ENCODE data around the gene ABHD1.
A peak's percentile ranks its signal among the peaks of the same experiment; 100 is the strongest.
"Not testable (repeated sequence)": the region's sequence is repeated elsewhere in the genome, so short reads cannot be mapped to it uniquely, and the experiment has no call there.

Gene ABHD1

DNA sequence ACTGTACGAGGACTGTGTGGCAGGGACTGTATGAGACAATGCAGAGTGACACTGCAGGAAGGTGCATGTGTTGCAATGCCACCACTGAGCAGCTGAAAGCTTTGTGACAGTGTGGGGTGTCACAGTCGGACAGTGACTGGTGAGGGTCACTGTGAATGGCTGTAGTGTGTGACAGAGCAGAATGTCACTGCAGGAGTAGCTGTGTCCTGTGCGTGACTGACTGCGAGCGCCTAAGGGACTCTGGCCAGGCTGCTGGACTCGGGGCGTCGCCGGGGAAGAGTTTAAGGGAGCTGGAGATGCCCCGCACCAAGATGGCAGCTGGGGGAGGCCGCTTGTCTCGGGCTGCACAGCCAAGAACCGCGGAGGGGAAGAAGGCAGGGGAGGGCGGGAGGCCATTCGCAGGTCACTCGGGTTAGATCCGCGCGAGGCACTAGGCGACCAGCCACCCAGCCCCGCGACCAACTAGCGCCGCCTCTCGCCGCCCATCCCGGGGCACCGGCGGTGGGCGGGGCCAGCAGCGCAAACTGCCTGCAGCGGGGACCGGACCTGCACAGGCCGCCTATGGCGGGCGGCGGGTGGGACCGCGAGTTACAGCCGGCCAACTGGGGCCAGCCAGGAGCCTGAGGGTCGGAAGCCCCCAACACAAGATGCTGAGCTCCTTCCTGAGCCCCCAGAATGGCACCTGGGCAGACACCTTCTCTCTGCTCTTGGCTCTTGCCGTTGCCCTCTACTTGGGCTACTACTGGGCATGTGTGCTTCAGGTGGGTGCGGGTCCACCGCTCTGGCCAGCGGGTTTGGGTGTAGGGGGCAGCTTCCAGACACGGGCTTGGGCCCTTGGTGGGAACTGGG, at the start of gene ABHD1:
Gene ABHD1 (plus strand): TSS at position 514 of the 849 bp plus-strand sequence. CDS start 134 bp downstream, at position 648.
- no peak for DNase-seq

DNA sequence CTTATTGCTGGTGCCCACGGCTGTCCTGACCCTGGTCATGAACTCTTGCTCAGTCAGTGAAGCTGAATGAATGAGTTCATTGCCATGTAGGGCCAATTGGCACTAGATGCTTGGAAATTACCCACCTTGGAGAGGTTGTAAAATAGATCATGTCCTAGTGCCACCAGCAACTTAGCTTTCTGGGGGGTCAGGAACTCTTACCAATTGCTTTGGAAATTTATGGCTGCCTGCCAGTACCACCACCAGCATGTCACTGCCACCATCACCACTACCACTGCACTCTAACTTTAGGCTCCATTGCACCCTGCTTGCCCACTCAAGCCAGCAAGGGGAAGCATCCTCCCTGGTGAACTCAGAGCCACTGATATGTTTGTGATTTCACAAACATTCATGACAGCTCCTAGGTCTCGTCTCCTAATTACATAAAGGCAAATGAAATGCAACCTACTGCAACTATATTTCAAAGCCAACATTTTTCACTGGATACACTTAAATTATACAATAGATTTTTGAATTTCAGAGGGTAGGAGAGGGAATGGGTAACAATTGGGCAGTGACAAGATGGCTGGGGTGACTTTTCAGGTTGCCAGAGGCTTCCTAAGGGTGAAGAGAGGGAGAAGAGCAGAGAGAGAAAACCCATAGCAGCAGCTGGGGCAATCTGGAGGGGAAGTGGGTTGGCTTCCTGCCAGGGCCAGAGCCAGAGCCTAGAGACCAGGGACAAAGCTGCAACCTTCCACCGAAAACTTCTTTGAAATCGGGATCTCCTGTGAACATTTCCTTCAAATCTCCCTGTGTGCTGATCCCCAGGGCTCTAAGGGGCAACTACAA, 48.7 kb upstream of the ABHD1 start:
- peak; percentile 11 for DNase-seq

DNA sequence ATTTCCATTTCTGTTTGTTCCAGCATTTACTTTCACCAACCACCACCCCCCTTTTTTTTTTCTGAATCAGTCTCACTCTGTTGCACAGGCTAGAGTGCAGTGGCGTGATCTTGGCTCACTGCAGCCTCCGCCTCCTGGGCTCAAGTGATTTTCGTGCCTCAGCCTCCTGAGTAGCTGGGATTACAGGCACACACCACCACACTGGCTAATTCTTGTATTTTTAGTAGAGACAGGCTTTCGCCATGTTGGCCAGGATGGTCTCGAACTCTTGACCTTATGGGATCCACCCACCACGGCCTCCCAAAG, 48.1 kb upstream of the ABHD1 start:
- DNase-seq, result not testable (repeated sequence)

DNA sequence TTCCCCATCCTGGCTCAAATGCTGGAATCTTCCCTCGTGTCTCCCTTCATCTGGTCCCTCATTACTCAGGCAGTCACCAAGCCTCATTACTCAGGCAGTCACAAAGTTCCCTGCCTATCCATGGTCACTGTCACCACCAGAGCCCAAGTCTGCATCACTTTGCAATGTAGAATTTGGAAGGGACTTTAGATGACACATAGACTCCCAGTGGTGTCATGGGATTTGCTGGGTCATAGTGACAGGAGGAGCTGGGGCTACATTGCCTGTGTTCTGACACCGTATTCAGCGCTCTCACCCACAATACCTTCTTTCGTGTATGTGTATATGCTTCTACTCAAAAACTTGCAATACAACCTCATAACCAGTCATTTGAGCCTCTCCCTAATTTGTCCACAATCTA, 47.3 kb upstream of the ABHD1 start:
- no peak for DNase-seq

DNA sequence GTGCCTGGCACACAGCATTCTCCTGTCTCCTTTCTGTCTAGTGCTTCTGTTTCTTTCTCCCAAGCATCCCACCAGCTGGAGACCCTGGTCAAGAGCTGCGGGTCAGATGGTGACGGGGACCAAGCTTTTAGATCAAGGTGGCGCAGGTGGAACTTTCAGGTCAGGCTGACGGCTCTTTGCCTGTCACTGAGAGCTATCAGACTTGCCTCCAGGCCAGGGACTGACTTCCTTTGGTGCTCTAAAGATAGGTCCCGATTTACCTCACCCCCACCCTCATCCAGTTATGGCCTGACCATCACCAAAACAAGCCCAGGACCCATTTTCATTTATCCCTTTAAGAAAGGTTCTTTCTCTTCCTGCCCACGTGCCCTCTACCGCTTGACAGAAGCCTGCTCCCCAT, 46.4 kb upstream of the ABHD1 start:
- DNase-seq, result no peak

DNA sequence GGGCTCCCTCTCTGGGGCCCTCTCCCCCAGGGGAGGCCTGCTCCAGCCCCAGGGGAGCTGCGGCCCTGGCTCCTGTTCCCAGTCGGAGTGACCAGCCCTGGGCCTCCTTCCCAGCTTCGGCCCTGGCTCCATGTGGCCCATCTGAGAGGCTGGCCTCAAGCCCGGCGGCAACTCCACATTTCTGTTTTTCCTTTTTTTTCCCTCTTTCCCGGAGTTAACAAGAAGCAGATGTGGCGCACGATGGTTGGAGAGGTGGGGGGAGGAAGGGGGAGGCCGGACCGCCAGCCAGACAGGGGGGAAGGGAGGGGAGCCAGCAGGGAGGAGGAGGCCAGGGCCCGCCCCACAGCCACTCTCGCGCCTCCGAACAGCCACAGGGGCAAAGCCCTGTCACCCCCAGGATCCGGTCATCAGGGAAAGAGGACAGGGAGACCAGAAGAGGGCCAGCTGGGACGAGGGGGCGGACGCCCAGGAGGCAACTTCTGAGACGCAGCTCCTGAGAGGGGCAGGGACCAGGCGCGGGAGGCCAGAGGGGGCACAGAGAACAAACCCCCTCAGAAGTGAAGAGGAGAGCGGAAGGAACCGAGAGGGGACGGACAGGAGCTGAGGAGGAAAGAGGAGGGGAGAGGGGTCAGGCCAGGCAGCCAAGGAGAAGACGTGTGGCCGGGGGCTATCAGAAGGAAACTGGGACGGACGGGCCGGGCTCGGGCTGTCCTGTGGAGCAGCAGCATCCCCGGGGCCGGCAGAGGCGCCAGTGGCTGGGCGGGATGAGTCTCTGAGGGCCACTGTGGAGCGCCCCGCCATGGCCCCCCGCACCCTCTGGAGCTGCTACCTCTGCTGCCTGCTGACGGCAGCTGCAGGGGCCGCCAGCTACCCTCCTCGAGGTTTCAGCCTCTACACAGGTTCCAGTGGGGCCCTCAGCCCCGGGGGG, 45.1 kb upstream of the ABHD1 start, which contains the start of gene EMILIN1:
Gene EMILIN1 (plus strand): TSS at position 349 of the 928 bp plus-strand sequence. CDS start 451 bp downstream, at position 800.
- no peak for DNase-seq

DNA sequence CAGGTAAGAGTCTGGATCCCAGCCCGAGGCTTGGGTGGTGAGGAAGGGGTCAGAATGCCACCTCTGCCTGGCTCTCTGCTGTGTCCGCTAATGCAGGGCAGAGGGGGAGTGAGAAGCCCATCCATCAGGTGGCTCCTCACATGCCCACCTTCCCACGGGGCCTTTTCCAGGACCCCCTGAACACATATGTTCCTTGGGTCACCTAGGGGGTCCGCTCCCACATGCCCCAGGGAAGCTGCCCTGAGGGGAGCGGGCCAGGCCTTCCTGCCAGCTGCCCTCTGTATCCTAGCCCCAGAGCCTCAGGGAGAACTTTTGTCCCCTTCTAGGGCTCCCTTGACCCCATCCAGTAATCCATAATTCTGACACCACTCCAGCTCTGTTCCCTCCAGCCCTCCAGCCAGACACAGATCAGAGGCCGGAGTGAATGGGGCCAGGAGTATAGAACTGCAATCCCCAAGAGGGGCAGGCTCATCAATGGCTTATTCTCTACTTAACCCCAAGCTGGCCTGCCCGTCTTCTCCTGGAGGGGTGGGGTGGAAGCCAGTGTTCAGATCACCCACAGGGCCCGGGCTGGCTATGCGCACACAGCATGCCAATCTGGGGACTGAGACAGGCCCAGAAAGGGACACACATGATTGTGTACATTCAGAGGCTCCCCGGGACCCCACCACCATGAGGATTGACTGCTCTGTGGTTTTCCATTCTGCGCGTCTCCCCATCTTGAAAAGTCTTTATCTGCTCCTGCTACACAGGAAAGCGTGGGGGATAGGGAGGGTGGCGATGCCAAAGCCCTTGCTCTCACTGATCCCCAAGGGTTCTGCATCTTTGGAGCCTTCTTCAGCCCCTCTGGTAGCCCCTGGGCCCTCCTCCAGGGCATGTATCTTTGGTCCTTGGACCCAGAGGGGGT, 44.1 kb upstream of the ABHD1 start:
- no peak for DNase-seq

DNA sequence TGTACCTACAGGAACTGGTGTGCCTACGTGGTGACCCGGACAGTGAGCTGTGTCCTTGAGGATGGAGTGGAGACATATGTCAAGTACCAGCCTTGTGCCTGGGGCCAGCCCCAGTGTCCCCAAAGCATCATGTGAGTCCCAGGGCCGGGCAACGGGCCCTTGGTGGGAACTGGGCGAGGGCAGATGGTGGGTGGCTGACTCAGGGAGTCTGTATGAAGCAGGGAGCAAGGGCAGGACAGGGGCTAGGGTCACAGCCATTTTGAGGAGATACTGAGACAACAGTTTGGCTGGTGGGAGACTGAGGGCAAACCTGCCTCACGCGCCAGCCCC, 43.5 kb upstream of the ABHD1 start:
- no peak for DNase-seq

DNA sequence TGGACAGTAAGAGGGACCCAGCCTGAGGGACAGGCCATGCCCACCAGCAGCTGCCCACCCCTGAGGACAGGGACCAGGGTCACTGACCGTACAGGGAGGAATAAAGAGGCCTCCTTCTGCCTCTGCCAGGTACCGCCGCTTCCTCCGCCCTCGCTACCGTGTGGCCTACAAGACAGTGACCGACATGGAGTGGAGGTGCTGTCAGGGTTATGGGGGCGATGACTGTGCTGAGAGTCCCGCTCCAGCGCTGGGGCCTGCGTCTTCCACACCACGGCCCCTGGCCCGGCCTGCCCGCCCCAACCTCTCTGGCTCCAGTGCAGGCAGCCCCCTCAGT, 43.0 kb upstream of the ABHD1 start:
- no peak for DNase-seq

DNA sequence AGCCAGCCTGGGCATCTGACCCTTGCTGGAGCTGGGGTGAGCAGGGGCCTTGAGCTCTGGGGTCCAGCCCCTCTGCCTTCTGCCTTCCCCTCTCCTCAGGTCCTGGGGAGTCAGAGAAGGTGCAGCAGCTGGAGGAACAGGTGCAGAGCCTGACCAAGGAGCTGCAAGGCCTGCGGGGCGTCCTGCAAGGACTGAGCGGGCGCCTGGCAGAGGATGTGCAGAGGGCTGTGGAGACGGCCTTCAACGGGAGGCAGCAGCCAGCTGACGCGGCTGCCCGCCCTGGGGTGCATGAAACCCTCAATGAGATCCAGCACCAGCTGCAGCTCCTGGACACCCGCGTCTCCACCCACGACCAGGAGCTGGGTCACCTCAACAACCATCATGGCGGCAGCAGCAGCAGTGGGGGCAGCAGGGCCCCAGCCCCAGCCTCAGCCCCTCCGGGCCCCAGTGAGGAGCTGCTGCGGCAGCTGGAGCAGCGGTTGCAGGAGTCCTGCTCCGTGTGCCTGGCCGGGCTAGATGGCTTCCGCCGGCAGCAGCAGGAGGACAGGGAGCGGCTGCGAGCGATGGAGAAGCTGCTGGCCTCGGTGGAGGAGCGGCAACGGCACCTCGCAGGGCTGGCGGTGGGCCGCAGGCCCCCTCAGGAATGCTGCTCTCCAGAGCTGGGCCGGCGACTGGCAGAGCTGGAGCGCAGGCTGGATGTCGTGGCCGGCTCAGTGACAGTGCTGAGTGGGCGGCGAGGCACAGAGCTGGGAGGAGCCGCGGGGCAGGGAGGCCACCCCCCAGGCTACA, 41.4 kb upstream of the ABHD1 start:
- DNase-seq, result no peak

DNA sequence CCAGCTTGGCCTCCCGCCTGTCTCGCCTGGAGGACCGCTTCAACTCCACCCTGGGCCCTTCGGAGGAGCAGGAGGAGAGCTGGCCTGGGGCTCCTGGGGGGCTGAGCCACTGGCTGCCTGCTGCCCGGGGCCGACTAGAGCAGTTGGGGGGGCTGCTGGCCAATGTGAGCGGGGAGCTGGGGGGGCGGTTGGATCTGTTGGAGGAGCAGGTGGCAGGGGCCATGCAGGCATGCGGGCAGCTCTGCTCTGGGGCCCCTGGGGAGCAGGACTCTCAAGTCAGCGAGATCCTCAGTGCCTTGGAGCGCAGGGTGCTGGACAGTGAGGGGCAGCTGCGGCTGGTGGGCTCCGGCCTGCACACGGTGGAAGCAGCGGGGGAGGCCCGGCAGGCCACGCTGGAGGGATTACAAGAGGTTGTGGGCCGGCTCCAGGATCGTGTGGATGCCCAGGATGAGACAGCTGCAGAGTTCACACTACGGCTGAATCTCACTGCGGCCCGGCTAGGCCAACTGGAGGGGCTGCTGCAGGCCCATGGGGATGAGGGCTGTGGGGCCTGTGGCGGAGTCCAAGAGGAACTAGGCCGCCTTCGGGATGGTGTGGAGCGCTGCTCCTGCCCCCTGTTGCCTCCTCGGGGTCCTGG, 40.7 kb upstream of the ABHD1 start:
- no peak for DNase-seq

DNA sequence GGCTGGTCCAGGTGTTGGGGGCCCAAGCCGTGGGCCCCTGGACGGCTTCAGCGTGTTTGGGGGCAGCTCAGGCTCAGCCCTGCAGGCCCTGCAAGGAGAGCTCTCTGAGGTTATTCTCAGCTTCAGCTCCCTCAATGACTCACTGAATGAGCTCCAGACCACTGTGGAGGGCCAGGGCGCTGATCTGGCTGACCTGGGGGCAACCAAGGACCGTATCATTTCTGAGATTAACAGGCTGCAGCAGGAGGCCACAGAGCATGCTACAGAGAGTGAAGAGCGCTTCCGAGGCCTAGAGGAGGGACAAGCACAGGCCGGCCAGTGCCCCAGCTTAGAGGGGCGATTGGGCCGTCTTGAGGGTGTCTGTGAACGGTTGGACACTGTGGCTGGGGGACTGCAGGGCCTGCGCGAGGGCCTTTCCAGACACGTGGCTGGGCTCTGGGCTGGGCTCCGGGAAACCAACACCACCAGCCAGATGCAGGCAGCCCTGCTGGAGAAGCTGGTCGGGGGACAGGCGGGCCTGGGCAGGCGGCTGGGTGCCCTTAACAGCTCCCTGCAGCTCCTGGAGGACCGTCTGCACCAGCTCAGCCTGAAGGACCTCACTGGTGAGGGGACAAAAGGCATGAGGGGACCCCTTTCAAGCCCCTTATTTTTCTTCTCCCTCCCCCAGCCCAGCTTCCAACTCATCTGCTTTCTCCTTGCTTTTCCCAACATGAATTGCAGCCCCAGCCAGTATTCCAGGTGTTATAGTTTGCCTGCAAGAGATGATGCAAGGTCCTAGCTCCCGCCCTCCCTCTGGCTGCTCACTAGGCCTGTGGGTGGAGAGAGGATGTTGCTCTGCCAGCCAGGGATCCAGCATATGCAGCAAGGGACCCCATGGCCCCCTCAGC, 40.0 kb upstream of the ABHD1 start:
- no peak for DNase-seq

DNA sequence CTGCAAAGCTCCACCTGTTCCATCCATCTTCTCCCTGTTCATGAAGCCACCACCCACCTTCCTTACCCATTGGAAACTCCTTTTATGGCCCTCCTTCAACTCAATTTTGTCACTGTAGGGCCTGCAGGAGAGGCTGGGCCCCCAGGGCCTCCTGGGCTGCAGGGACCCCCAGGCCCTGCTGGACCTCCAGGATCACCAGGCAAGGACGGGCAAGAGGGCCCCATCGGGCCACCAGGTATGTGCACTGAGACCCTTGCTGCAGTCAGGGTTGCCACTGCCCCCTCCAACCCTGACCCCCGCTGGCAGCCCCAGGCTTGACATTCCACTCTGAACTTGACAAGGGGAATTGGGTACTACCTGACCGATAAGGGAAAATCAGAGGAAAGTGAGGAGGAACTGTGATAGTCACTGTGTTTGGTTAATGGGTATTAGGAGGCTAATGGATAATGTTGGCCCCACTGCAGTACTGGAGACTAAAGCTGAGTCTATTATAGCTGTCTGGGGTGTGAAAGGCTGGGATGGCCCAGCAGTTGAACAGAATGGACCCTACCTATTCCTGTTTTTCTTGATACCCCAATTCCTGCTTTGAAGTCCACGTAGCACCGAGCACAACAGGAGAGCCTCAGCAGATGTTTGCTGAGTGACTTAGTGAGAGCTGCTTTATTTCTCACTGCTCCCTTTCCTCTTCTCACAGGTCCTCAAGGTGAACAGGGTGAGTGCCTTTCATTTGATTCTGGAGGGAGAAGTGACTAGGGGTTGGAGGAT, 39.1 kb upstream of the ABHD1 start:
- DNase-seq, result no peak

DNA sequence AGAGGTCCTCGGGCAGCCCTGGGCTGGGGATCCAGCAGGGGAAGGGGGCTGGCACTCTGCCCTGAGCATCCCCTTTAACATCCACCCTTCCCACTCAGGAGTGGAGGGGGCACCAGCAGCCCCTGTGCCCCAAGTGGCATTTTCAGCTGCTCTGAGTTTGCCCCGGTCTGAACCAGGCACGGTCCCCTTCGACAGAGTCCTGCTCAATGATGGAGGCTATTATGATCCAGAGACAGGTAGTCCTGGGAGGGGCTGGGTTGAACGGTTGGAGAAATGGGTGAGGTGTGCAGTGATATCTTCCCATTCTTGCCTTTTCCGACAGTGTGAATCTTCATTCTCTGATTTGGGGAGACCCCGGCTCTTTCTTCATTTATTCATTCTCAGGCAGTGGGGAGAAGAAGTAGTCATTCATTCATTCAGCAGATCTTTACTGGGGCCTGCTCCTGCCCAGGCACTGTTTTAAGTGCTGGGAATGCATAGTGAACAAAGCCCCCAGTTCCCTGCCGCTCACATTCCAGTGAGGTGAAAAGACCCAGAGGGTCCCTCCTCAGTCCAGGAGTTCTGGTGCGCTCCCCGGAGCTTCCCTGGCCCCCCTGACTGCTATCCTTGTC, 38.4 kb upstream of the ABHD1 start:
- no peak for DNase-seq

DNA sequence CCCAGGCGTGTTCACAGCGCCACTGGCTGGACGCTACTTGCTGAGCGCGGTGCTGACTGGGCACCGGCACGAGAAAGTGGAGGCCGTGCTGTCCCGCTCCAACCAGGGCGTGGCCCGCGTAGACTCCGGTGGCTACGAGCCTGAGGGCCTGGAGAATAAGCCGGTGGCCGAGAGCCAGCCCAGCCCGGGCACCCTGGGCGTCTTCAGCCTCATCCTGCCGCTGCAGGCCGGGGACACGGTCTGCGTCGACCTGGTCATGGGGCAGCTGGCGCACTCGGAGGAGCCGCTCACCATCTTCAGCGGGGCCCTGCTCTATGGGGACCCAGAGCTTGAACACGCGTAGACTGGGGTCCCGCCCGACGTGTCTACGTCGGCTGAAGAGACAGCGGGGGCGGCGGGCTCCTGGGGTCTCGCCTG, 37.9 kb upstream of the ABHD1 start:
- peak; percentile 11 for DNase-seq

DNA sequence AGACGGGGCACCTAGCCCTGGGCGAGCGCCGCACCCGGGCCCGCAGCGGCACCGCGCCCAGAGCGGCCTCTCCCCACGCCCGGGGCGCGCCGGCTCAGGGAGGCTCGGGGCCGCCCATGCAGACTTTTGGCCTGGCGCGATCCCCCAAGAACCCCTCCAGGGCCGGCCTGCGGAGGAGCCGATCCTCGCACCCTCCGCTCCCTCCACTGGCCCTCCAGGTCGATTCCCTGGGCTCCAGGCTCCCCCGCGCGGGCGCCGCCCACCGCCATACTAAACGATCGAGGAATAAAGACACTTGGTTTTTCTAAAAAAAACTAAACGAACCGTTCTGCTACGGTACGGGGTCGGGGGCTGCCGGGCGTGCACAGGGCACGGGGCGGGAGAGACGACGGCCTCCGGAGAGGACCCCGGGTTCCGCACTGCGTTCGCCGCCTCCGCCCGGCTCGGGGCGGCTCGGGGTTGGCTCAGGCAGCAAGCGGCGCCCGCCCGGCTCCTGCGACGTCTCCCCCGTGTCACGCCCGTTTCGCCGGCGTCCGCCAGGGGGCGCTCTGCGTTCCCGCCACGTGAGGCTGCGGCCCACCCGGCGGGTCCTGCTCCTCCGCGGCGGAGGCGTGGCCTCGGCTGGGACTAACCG, 37.4 kb upstream of the ABHD1 start:
- peak; percentile 74 for DNase-seq

DNA sequence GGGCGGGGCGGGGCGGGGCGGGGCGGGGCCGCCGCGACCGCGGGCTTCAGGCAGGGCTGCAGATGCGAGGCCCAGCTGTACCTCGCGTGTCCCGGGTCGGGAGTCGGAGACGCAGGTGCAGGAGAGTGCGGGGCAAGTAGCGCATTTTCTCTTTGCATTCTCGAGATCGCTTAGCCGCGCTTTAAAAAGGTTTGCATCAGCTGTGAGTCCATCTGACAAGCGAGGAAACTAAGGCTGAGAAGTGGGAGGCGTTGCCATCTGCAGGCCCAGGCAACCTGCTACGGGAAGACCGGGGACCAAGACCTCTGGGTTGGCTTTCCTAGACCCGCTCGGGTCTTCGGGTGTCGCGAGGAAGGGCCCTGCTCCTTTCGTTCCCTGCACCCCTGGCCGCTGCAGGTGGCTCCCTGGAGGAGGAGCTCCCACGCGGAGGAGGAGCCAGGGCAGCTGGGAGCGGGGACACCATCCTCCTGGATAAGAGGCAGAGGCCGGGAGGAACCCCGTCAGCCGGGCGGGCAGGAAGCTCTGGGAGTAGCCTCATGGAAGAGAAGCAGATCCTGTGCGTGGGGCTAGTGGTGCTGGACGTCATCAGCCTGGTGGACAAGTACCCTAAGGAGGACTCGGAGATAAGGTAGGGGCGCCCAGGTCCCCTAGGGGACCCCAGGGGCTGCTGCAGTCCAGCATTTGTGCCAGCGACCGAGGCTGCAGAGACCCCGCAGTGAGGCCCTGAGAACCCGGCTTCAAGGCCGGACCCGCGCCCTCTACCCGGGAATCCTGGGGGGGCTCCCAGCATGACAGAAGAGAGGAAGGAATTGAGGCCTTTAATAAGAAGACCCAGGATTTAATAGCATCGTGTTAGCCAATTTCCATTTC, 36.7 kb upstream of the ABHD1 start, which contains the start of gene KHK:
Gene KHK (plus strand): TSS at position 49 of the 870 bp plus-strand sequence. CDS start 488 bp downstream, at position 537.
- peak; percentile 72 for DNase-seq

Data from NCI-H1105 (cell line).